D721Med (cell line): ENCODE results near the gene SMARCA2.

Experiments
- DNase-seq: peaks from one replicate; pipeline ENCODE4 v3.0.0; 2011; ENCODE audit warnings: low spot score; ENCODE audit not compliant: insufficient read length
- FAIRE-seq: peaks from 2 replicates; lab custom pipeline; 2011; peaks lifted over from hg19 to GRCh38; lab: Jason Lieb, UNC
- CTCF ChIP-seq: IDR thresholded peaks from 2 replicates; pipeline ENCODE4 v1.5.1; 2012; ENCODE audit warnings: mild to moderate bottlenecking, control low read depth; ENCODE audit not compliant: insufficient read depth; ENCODE audit errors: missing control alignments

Gene SMARCA2

GRCh38 chr9:2066312-2067273 is 51.4 kb downstream of the SMARCA2 start:
- FAIRE-seq: no peak
- peak; percentile 18 for TF ChIP-seq CTCF
- DNase-seq: no peak

GRCh38 chr9:2072752-2073405 is 57.7 kb downstream of the SMARCA2 start:
- DNase-seq: no peak
- no peak for TF ChIP-seq CTCF
- no peak for FAIRE-seq

- no peak for TF ChIP-seq CTCF
- FAIRE-seq: no peak
Observed at GRCh38 chr9:2082772-2083171, 67.6 kb downstream of the SMARCA2 start.

GRCh38 chr9:2083479-2083878 is 68.3 kb downstream of the SMARCA2 start:
- no peak for FAIRE-seq
- DNase-seq: no peak

More at GRCh38 chr9:2082772-2083171, 67.6 kb downstream of the SMARCA2 start:
- no peak for DNase-seq

GRCh38 chr9:2085716-2086115 is 70.6 kb downstream of the SMARCA2 start:
- DNase-seq (no peak), FAIRE-seq (no peak)
- no peak for TF ChIP-seq CTCF

More at GRCh38 chr9:2083479-2083878, 68.3 kb downstream of the SMARCA2 start:
- TF ChIP-seq CTCF: no peak

- FAIRE-seq: no peak
- no peak for TF ChIP-seq CTCF
- no peak for DNase-seq
Observed at GRCh38 chr9:2086116-2086515, 71.0 kb downstream of the SMARCA2 start.
